ENCODE results near the gene TENM4. TPM values are rescaled to one million over a fixed set of nuclear protein-coding genes. Genes with fewer than 3 reads are reported as not detected.

The TENM4 gene
- total and polyA plus RNA-seq, 4 donors, result 0.02 to 0.33 (median 0.14) TPM

DNA sequence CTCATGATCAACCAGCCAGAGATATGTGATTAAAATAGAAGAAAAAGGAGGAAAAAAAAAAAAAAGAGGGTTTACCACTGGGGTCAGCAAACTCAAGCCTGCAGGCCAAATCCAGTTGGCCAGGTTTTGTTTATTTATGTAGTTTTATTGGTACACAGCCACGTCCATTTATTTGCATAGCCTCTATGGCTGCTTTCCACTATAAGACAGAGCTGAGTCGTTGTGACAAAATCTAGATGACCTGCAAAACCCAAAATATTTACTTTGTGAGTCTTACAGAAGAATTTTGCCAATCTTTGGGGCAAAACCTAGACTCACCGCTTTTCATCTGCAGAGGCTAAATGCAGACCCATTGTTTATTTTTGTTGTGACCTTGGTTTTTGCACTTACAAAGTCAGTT is 87.1 kb downstream of the TENM4 start:
- no peaks in the 10 kb centered on the region for H3K9me3 ChIP-seq (ENCODE audit: control insufficient read depth in 4 of 4, low read length in 3 of 4)
- 24% methylated on average over 3 of the region's 3 CpGs for WGBS
- no peak for DNase-seq (ENCODE audit: low spot score)
- H3K27me3 ChIP-seq (ENCODE audit: control insufficient read depth in 4 of 4, insufficient read depth in 4 of 4, low read length in 3 of 4), result peaks cover 0 to 4% (median 1%) of the 10 kb centered on the region in 4 donors
- no peak overlapping the region for H3K4me3 ChIP-seq (ENCODE audit: low read depth in 1 of 3, low read length in 3 of 3)
- H3K4me1 ChIP-seq (ENCODE audit: control insufficient read depth in 4 of 4, insufficient read depth in 4 of 4, low read length in 3 of 4), result no peaks in the 10 kb centered on the region
- no peak overlapping the region for H3K9ac ChIP-seq (ENCODE audit: low read depth in 1 of 2, low read length in 2 of 2)
- TF ChIP-seq FOXA1 (IDR thresholded peaks at IDR 0.05) (no peak), RAD21 (IDR thresholded peaks at IDR 0.05) (no peak), YY1 (IDR thresholded peaks at IDR 0.05) (no peak), JUND (IDR thresholded peaks at IDR 0.05) (no peak), TAF1 (conservative IDR thresholded peaks at IDR 0.05) (no peak)
- TF ChIP-seq, protein P1, sequence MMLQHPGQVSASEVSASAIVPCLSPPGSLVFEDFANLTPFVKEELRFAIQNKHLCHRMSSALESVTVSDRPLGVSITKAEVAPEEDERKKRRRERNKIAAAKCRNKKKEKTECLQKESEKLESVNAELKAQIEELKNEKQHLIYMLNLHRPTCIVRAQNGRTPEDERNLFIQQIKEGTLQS (IDR thresholded peaks at IDR 0.05), result no peak
- TF ChIP-seq, protein P2, sequence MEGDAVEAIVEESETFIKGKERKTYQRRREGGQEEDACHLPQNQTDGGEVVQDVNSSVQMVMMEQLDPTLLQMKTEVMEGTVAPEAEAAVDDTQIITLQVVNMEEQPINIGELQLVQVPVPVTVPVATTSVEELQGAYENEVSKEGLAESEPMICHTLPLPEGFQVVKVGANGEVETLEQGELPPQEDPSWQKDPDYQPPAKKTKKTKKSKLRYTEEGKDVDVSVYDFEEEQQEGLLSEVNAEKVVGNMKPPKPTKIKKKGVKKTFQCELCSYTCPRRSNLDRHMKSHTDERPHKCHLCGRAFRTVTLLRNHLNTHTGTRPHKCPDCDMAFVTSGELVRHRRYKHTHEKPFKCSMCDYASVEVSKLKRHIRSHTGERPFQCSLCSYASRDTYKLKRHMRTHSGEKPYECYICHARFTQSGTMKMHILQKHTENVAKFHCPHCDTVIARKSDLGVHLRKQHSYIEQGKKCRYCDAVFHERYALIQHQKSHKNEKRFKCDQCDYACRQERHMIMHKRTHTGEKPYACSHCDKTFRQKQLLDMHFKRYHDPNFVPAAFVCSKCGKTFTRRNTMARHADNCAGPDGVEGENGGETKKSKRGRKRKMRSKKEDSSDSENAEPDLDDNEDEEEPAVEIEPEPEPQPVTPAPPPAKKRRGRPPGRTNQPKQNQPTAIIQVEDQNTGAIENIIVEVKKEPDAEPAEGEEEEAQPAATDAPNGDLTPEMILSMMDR (IDR thresholded peaks at IDR 0.05; ENCODE audit: low read depth, low read length, missing input control), result no peak
- TF ChIP-seq, protein P3, sequence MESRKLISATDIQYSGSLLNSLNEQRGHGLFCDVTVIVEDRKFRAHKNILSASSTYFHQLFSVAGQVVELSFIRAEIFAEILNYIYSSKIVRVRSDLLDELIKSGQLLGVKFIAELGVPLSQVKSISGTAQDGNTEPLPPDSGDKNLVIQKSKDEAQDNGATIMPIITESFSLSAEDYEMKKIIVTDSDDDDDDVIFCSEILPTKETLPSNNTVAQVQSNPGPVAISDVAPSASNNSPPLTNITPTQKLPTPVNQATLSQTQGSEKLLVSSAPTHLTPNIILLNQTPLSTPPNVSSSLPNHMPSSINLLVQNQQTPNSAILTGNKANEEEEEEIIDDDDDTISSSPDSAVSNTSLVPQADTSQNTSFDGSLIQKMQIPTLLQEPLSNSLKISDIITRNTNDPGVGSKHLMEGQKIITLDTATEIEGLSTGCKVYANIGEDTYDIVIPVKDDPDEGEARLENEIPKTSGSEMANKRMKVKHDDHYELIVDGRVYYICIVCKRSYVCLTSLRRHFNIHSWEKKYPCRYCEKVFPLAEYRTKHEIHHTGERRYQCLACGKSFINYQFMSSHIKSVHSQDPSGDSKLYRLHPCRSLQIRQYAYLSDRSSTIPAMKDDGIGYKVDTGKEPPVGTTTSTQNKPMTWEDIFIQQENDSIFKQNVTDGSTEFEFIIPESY (IDR thresholded peaks at IDR 0.05), result no peak
- TF ChIP-seq, protein P4, sequence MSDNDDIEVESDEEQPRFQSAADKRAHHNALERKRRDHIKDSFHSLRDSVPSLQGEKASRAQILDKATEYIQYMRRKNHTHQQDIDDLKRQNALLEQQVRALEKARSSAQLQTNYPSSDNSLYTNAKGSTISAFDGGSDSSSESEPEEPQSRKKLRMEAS (IDR thresholded peaks at IDR 0.05), result no peak
- H3K36me3 ChIP-seq (ENCODE audit: control insufficient read depth in 4 of 4, insufficient read depth in 3 of 4, low read depth in 1 of 4, low read length in 3 of 4), result no peaks in the 10 kb centered on the region
- no peak overlapping the region for H3K27ac ChIP-seq (ENCODE audit: low read depth in 1 of 2, low read length in 2 of 2)

DNA sequence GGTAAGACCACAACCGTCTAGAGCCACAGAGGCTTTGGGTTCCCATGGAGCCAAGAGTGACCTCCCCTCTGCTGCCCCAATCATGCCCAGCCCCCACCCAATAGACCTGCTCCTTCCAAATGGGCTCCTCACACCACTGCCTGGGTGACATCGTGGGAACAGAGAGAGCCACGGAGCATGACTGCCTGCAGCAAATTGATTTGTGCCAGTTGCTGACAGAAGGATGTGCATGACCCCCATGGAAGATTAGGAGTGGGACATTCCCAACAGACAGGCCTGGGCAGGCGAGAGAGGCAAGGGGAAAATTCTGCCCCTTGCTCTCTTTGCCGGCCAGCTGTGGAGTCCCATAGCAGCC is 88.5 kb downstream of the TENM4 start:
- 52% methylated on average over 5 of the region's 5 CpGs for WGBS
- Histone ChIP-seq H3K27ac (ENCODE audit: low read depth in 1 of 2, low read length in 2 of 2) (no peak overlapping the region), H3K9ac (ENCODE audit: low read depth in 1 of 2, low read length in 2 of 2) (no peak overlapping the region), H3K36me3 (ENCODE audit: control insufficient read depth in 4 of 4, insufficient read depth in 3 of 4, low read depth in 1 of 4, low read length in 3 of 4) (no peaks in the 10 kb centered on the region), H3K4me1 (ENCODE audit: control insufficient read depth in 4 of 4, insufficient read depth in 4 of 4, low read length in 3 of 4) (no peaks in the 10 kb centered on the region), H3K9me3 (ENCODE audit: control insufficient read depth in 4 of 4, low read length in 3 of 4) (no peaks in the 10 kb centered on the region), H3K4me3 (ENCODE audit: low read depth in 1 of 3, low read length in 3 of 3) (no peak overlapping the region), H3K27me3 (ENCODE audit: control insufficient read depth in 4 of 4, insufficient read depth in 4 of 4, low read length in 3 of 4) (peaks cover 0 to 3% (median 0%) of the 10 kb centered on the region in 4 donors)
- no peak for DNase-seq (ENCODE audit: low spot score)
- TF ChIP-seq, protein P5, sequence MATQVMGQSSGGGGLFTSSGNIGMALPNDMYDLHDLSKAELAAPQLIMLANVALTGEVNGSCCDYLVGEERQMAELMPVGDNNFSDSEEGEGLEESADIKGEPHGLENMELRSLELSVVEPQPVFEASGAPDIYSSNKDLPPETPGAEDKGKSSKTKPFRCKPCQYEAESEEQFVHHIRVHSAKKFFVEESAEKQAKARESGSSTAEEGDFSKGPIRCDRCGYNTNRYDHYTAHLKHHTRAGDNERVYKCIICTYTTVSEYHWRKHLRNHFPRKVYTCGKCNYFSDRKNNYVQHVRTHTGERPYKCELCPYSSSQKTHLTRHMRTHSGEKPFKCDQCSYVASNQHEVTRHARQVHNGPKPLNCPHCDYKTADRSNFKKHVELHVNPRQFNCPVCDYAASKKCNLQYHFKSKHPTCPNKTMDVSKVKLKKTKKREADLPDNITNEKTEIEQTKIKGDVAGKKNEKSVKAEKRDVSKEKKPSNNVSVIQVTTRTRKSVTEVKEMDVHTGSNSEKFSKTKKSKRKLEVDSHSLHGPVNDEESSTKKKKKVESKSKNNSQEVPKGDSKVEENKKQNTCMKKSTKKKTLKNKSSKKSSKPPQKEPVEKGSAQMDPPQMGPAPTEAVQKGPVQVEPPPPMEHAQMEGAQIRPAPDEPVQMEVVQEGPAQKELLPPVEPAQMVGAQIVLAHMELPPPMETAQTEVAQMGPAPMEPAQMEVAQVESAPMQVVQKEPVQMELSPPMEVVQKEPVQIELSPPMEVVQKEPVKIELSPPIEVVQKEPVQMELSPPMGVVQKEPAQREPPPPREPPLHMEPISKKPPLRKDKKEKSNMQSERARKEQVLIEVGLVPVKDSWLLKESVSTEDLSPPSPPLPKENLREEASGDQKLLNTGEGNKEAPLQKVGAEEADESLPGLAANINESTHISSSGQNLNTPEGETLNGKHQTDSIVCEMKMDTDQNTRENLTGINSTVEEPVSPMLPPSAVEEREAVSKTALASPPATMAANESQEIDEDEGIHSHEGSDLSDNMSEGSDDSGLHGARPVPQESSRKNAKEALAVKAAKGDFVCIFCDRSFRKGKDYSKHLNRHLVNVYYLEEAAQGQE (IDR thresholded peaks at IDR 0.05), result no peak
- TF ChIP-seq, protein P3 (IDR thresholded peaks at IDR 0.05), result no peak
- TF ChIP-seq RXRA (IDR thresholded peaks at IDR 0.05), result no peak
- TF ChIP-seq HNF4A (conservative IDR thresholded peaks at IDR 0.05), result no peak
- TF ChIP-seq, protein P4 (IDR thresholded peaks at IDR 0.05), result no peak
- no peak for TF ChIP-seq NR2F2 (IDR thresholded peaks at IDR 0.05)
- TF ChIP-seq EGR1 (IDR thresholded peaks at IDR 0.05; ENCODE audit: low read depth in 2 of 2), result no peak
- TF ChIP-seq GABPA (IDR thresholded peaks at IDR 0.05 in 1 of 2, conservative IDR thresholded peaks at IDR 0.05 in 1 of 2), result no peak
- no peak for TF ChIP-seq JUND (IDR thresholded peaks at IDR 0.05)
- TF ChIP-seq SP1 (IDR thresholded peaks at IDR 0.05), result no peak
- no peak for TF ChIP-seq RAD21 (IDR thresholded peaks at IDR 0.05)
- TF ChIP-seq, protein P1 (IDR thresholded peaks at IDR 0.05), result no peak
- no peak for TF ChIP-seq FOXA1 (IDR thresholded peaks at IDR 0.05)
- no peak for TF ChIP-seq HNF4G (IDR thresholded peaks at IDR 0.05)
- no peak for TF ChIP-seq YY1 (IDR thresholded peaks at IDR 0.05)
